Keratinocyte (primary cell): ENCODE results near the gene GOLGA8J. TPM values are rescaled to one million over a fixed set of nuclear protein-coding genes. Genes with fewer than 3 reads are reported as not detected.

Experiments
- DNase-seq: peaks from one replicate; pipeline ENCODE4 v3.0.0-alpha.2; 2011; ENCODE audit warnings: low read depth, missing footprints, low spot score
- FAIRE-seq: peaks from 2 replicates; lab custom pipeline; 2011; peaks lifted over from hg19 to GRCh38; lab: Jason Lieb, UNC
- H2AFZ ChIP-seq: 2 replicates; pipeline ENCODE4 v1.6.0; 2012; ENCODE audit warnings: low read length, control low read depth, inconsistent platforms; ENCODE audit not compliant: control insufficient read depth
- H3K27ac ChIP-seq: 2 replicates; pipeline ENCODE4 v1.5.1; 2011; ENCODE audit warnings: low read length; ENCODE audit not compliant: control insufficient read depth, insufficient read depth
- H3K27me3 ChIP-seq: 3 replicates; pipeline ENCODE4 v1.6.0; 2011; ENCODE audit warnings: low read length; ENCODE audit not compliant: control insufficient read depth, insufficient read depth; ENCODE audit errors: extremely low read depth
- H3K36me3 ChIP-seq, 2 experiments: 2 replicates in 1 of 2; 3 replicates in 1 of 2; pipeline ENCODE4 v1.5.1; 2011; ENCODE audit warnings: low read length in 2 of 2, mild to moderate bottlenecking in 1 of 2; ENCODE audit not compliant: control insufficient read depth in 2 of 2, insufficient read depth in 2 of 2; ENCODE audit errors: extremely low read depth in 1 of 2
- H3K4me1 ChIP-seq: 3 replicates; pipeline ENCODE4 v1.5.1; 2011; ENCODE audit warnings: low read length; ENCODE audit not compliant: control insufficient read depth, insufficient read depth; ENCODE audit errors: extremely low read depth
- H3K4me2 ChIP-seq: 3 replicates; pipeline ENCODE4 v1.6.0; 2011; ENCODE audit warnings: low read depth, low read length; ENCODE audit not compliant: control insufficient read depth, insufficient read depth; ENCODE audit errors: extremely low read depth
- H3K4me3 ChIP-seq, 3 experiments: fragments of 200-600 bp in 1 of 3; sonication (generic) in 1 of 3; 2 replicates in 2 of 3; 3 replicates in 1 of 3; pipeline ENCODE4 v1.5.1; 2011 to 2016; ENCODE audit warnings: low read length in 3 of 3, mild to moderate bottlenecking in 3 of 3, control low read depth in 2 of 3, inconsistent platforms in 1 of 3, low read depth in 1 of 3, mixed read lengths in 1 of 3, mixed run types in 1 of 3, moderate library complexity in 1 of 3; ENCODE audit not compliant: control insufficient read depth in 2 of 3, insufficient read depth in 2 of 3; ENCODE audit errors: extremely low read depth in 1 of 3
- H3K79me2 ChIP-seq: 2 replicates; pipeline ENCODE4 v1.6.0; 2012; ENCODE audit warnings: low read length; ENCODE audit not compliant: control insufficient read depth, insufficient read depth
- H3K9ac ChIP-seq: 3 replicates; pipeline ENCODE4 v1.6.0; 2011; ENCODE audit warnings: low read length; ENCODE audit not compliant: control insufficient read depth, insufficient read depth; ENCODE audit errors: extremely low read depth
- H3K9me1 ChIP-seq: 3 replicates; pipeline ENCODE4 v1.6.0; 2011; ENCODE audit warnings: low read length; ENCODE audit not compliant: control insufficient read depth, insufficient read depth; ENCODE audit errors: extremely low read depth
- H3K9me3 ChIP-seq: 2 replicates; pipeline ENCODE4 v1.5.1; 2012; ENCODE audit warnings: low read depth, low read length; ENCODE audit not compliant: control insufficient read depth
- H4K20me1 ChIP-seq: 3 replicates; pipeline ENCODE4 v1.6.0; 2011; ENCODE audit warnings: low read length; ENCODE audit not compliant: control insufficient read depth, insufficient read depth; ENCODE audit errors: extremely low read depth
- EZH2 ChIP-seq: IDR thresholded peaks from one replicate; pipeline ENCODE4 v1.6.1; 2012; ENCODE audit warnings: inconsistent platforms, mild to moderate bottlenecking, low read length, moderate library complexity
- dilution Hi-C: fragments of 300-500 bp; cut with MboI; formaldehyde crosslinking; loops from one replicate; pipeline ENCODE4 v1.7.0; 2020; ENCODE audit warnings: low sequenced_read_pairs; ENCODE audit not compliant: extremely low pct_ligation_motif_present
- polyA plus RNA-seq, 5 experiments: library from polyadenylated mRNA; depleted of rRNA in 3 of 5; stranded (reverse) in 3 of 5; stranded (forward) in 1 of 5; unstranded in 1 of 5; fragments of >200 nt; gene quantifications; 1 replicate in 1 of 5; 2 replicates in 3 of 5; 3 replicates in 1 of 5; pipeline versions ENCODE4 v1.2.1 to v1.2.3, GENCODE V29; 2011 to 2012; ENCODE audit warnings: missing spikeins in 2 of 5, low read depth in 1 of 5, low replicate concordance in 1 of 5
- TF ChIP-seq, protein P1 (sequence below), 3 experiments: IDR thresholded peaks in 1 of 3; conservative IDR thresholded peaks in 1 of 3; optimal IDR thresholded peaks in 1 of 3; 2 replicates in 2 of 3; 3 replicates in 1 of 3; pipeline versions ENCODE3 to v1.5.1; 2011; ENCODE audit warnings: low read length in 3 of 3, mild to moderate bottlenecking in 3 of 3, moderate library complexity in 2 of 3, control low read depth in 1 of 3, inconsistent platforms in 1 of 3; ENCODE audit not compliant: insufficient read depth in 2 of 3; ENCODE audit errors: extremely low read depth in 1 of 3

GOLGA8J gene
- polyA plus RNA-seq, 1 donor (not counting 4 experiments of a cell fraction or from before 2014, with no cell fraction given), result not detected

DNA sequence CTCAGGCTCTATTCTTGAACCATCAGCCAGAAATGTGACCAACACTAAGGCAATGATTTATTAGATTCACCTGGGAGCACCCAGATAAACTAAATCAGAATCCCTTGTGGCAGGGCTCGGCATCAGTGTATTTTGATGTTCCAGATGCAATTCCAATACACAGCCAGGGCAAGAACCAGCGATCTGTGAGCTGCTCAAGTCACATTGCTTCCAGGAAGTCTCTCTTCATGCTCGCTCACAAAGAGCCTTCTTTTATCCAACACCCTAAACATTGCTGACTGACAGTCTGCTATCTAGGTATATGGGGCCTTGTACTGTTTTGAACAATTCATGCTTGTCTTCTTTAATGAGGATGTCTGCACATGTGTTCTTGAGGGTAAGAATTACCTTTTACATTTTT lies 40.9 kb upstream of the GOLGA8J start:
- no peaks in the 10 kb centered on the region for H3K36me3 ChIP-seq
- no peak overlapping the region for H3K9ac ChIP-seq
- no peak overlapping the region for H3K27ac ChIP-seq
- DNase-seq (no peak), FAIRE-seq (no peak)
- no peak overlapping the region for H3K4me3 ChIP-seq
- TF ChIP-seq EZH2, result no peak
- TF ChIP-seq, protein P1, sequence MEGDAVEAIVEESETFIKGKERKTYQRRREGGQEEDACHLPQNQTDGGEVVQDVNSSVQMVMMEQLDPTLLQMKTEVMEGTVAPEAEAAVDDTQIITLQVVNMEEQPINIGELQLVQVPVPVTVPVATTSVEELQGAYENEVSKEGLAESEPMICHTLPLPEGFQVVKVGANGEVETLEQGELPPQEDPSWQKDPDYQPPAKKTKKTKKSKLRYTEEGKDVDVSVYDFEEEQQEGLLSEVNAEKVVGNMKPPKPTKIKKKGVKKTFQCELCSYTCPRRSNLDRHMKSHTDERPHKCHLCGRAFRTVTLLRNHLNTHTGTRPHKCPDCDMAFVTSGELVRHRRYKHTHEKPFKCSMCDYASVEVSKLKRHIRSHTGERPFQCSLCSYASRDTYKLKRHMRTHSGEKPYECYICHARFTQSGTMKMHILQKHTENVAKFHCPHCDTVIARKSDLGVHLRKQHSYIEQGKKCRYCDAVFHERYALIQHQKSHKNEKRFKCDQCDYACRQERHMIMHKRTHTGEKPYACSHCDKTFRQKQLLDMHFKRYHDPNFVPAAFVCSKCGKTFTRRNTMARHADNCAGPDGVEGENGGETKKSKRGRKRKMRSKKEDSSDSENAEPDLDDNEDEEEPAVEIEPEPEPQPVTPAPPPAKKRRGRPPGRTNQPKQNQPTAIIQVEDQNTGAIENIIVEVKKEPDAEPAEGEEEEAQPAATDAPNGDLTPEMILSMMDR (optimal IDR thresholded peaks at IDR 0.05 in 1 of 3, IDR thresholded peaks at IDR 0.05 in 1 of 3, conservative IDR thresholded peaks at IDR 0.05 in 1 of 3; ENCODE audit: extremely low read depth in 1 of 3, insufficient read depth in 2 of 3, low read length in 3 of 3), result no peak
- H3K79me2 ChIP-seq, result no peaks in the 10 kb centered on the region
- no peaks in the 10 kb centered on the region for H4K20me1 ChIP-seq
- H3K9me1 ChIP-seq, result no peaks in the 10 kb centered on the region
- H3K9me3 ChIP-seq, result no peaks in the 10 kb centered on the region
- no peak overlapping the region for H3K4me2 ChIP-seq
- no peaks in the 10 kb centered on the region for H3K4me1 ChIP-seq
- H2AFZ ChIP-seq, result no peak overlapping the region
- no peaks in the 10 kb centered on the region for H3K27me3 ChIP-seq
- dilution Hi-C loops, result no loop called here

GRCh38 chr15:30042556-30042955 lies 40.2 kb upstream of the GOLGA8J start:
- H3K9me1 ChIP-seq, result no peaks in the 10 kb centered on the region
- no peaks in the 10 kb centered on the region for H3K27me3 ChIP-seq
- FAIRE-seq (no peak), DNase-seq (no peak)
- no peaks in the 10 kb centered on the region for H3K4me1 ChIP-seq
- no peak overlapping the region for H2AFZ ChIP-seq
- no peak overlapping the region for H3K27ac ChIP-seq
- no peak overlapping the region for H3K9ac ChIP-seq
- dilution Hi-C loops, result no loop called here
- H3K79me2 ChIP-seq, result no peaks in the 10 kb centered on the region
- no peaks in the 10 kb centered on the region for H3K9me3 ChIP-seq
- TF ChIP-seq EZH2, result no peak
- TF ChIP-seq, protein P1 (optimal IDR thresholded peaks at IDR 0.05 in 1 of 3, IDR thresholded peaks at IDR 0.05 in 1 of 3, conservative IDR thresholded peaks at IDR 0.05 in 1 of 3; ENCODE audit: extremely low read depth in 1 of 3, insufficient read depth in 2 of 3, low read length in 3 of 3), result no peak
- no peaks in the 10 kb centered on the region for H3K36me3 ChIP-seq
- H3K4me2 ChIP-seq, result no peak overlapping the region
- H3K4me3 ChIP-seq, result no peak overlapping the region
- no peaks in the 10 kb centered on the region for H4K20me1 ChIP-seq
